Testis (tissue), 3 donors: Measurements from ENCODE around the gene GFI1B. TPM values are rescaled to one million over a fixed set of nuclear protein-coding genes. Genes with fewer than 3 reads are reported as not detected.
"Not testable (repeated sequence)": the region's sequence is repeated elsewhere in the genome, so short reads cannot be mapped to it uniquely, and the experiment has no call there.

Experiments used
- DNase-seq: peaks from one replicate; pipeline ENCODE4 v3.0.0-alpha.2; 2019
- H3K27ac ChIP-seq, 2 donors: fragments of 200-600 bp; sonication (generic); one replicate each; pipeline ENCODE4 v1.5.1; 2019
- H3K27me3 ChIP-seq: fragments of 200-600 bp; sonication (generic); one replicate; pipeline ENCODE4 v1.5.1; 2019
- H3K36me3 ChIP-seq: fragments of 200-600 bp; sonication (generic); one replicate; pipeline ENCODE4 v1.5.1; 2017; ENCODE audit warnings: low read depth; ENCODE audit errors: missing control alignments
- H3K4me1 ChIP-seq: fragments of 200-600 bp; sonication (generic); one replicate; pipeline ENCODE4 v1.5.1; 2019
- H3K4me3 ChIP-seq, 2 donors: fragments of 200-600 bp; sonication (generic); one replicate each; pipeline ENCODE4 v1.5.1; 2017 to 2019
- H3K9me3 ChIP-seq: fragments of 200-600 bp; sonication (generic); one replicate; pipeline ENCODE4 v1.5.1; 2017
- CTCF ChIP-seq, 3 experiments: fragments of 450-650 bp in 2 of 3; fragments of 200-600 bp in 1 of 3; sonication (generic) in 1 of 3; IDR thresholded peaks; one replicate each; pipeline ENCODE4 v1.5.1; 2016 to 2019; ENCODE audit warnings: antibody characterized with exemption in 3 of 3, mild to moderate bottlenecking in 2 of 3, moderate library complexity in 1 of 3
- POLR2A ChIP-seq: fragments of 450-650 bp; IDR thresholded peaks from one replicate; pipeline ENCODE4 v1.6.1; 2017; ENCODE audit warnings: antibody characterized with exemption, mild to moderate bottlenecking, moderate library complexity
- WGBS, 2 donors: methylation state at CpG; one replicate each; pipeline ENCODE4 v1.1.5; 2018; 5-methylcytosine and 5-hydroxymethylcytosine counted together
- intact Hi-C: fragments of 100-400 bp; cut with DNase I; formaldehyde crosslinking; loops from one replicate; pipeline ENCODE4 v1.15.1; 2023; ENCODE audit warnings: low total_unique reads
- microRNA-seq, 2 donors: library from miRNA; unstranded; fragments of <30 nt; microRNA quantifications; one replicate each; pipeline ENCODE4, GENCODE V29; 2016; ENCODE audit warnings: borderline number of aligned reads in 2 of 2, borderline replicate concordance in 1 of 2
- polyA plus RNA-seq: library from polyadenylated mRNA; stranded (reverse); fragments of 350-450 nt; fragmentation: Illumina TruSeq; extraction: RNeasy Lipid Tissue Mini Kit (QIAGEN cat#74804); gene quantifications from one replicate; pipeline ENCODE4 v1.2.3, GENCODE V29; 2014; ENCODE audit warnings: low read depth, low replicate concordance; ENCODE audit not compliant: insufficient read depth
- small RNA-seq, 2 donors: library from RNA; depleted of rRNA; stranded (forward); fragments of <200 nt; gene quantifications; one replicate each; pipeline ENCODE3, GENCODE V24; 2016
- total RNA-seq, 2 donors: library from RNA; depleted of rRNA; stranded (reverse); fragments of >200 nt; gene quantifications; one replicate each; pipeline ENCODE4 v1.2.3, GENCODE V29; 2016

Gene GFI1B
- total and polyA plus RNA-seq, 3 donors from 2014 or later = 4.3 to 12.6 (median 9.7) TPM

- H3K4me3 ChIP-seq = peak overlapping the region in 1 of 2 donors; percentile 97
- H3K36me3 ChIP-seq = no peaks in the 10 kb centered on the region
- no peaks in the 10 kb centered on the region for H3K27me3 ChIP-seq
- 63 to 75% methylated on average over 10 of the region's 10 CpGs for WGBS, 2 donors
- intact Hi-C loops = loop anchor here (10.0 kb wide), 1 partner anchor 113 kb away; no protein-coding TSS in a partner anchor
- peaks cover 21% of the 10 kb centered on the region for H3K4me1 ChIP-seq
- no peak overlapping the region for H3K27ac ChIP-seq
- no peak for DNase-seq
- TF ChIP-seq POLR2A = no peak
- no peak for TF ChIP-seq CTCF (IDR thresholded peaks at IDR 0.05)
- H3K9me3 ChIP-seq = no peaks in the 10 kb centered on the region
These were observed 53.7 kb downstream of the GFI1B start for GRCh38 chr9:133032171-133032570.

- WGBS, 2 donors = 80 to 90% methylated on average over 6 of the region's 6 CpGs
- intact Hi-C loops = loop anchor here (10.0 kb wide), 1 partner anchor 109 kb away; no protein-coding TSS in a partner anchor
- Histone ChIP-seq H3K9me3 (no peaks in the 10 kb centered on the region), H3K4me1 (peaks cover 12% of the 10 kb centered on the region), H3K27me3 (no peaks in the 10 kb centered on the region), H3K36me3 (no peaks in the 10 kb centered on the region), H3K27ac (no peak overlapping the region), H3K4me3 (no peak overlapping the region)
- TF ChIP-seq CTCF (IDR thresholded peaks at IDR 0.05) (no peak), POLR2A (no peak)
- DNase-seq = no peak
These were observed 57.2 kb downstream of the GFI1B start for GRCh38 chr9:133035669-133036068.

GRCh38 chr9:133037775-133038515, 59.5 kb downstream of the GFI1B start:
- Histone ChIP-seq H3K36me3 (no peaks in the 10 kb centered on the region), H3K4me3 (no peak overlapping the region), H3K27ac (no peak overlapping the region), H3K9me3 (no peaks in the 10 kb centered on the region), H3K27me3 (no peaks in the 10 kb centered on the region), H3K4me1 (no peaks in the 10 kb centered on the region)
- no peak for TF ChIP-seq POLR2A
- no peak for TF ChIP-seq CTCF (IDR thresholded peaks at IDR 0.05)
- DNase-seq = no peak
- WGBS, 2 donors = 89 to 94% methylated on average over 25 of the region's 25 CpGs
- intact Hi-C loops = loop anchor here (10.0 kb wide), 1 partner anchor 107 kb away; no protein-coding TSS in a partner anchor

- WGBS, 2 donors = 79 to 82% methylated on average over 12 of the region's 12 CpGs
These were observed 62.5 kb downstream of the GFI1B start for GRCh38 chr9:133040892-133041479.

More at GRCh38 chr9:133040892-133041479, 62.5 kb downstream of the GFI1B start:
- H3K9me3 ChIP-seq, intact Hi-C loops, H3K27ac ChIP-seq, H3K4me1 ChIP-seq, H3K27me3 ChIP-seq, H3K36me3 ChIP-seq, H3K4me3 ChIP-seq: not testable (repeated sequence)
- peak; percentile 88 for DNase-seq
- TF ChIP-seq CTCF (IDR thresholded peaks at IDR 0.05) = peak; percentile 30 to 69 (median 58)

Small RNA genes within 50 kb of the gene (microRNA-seq; reads per million reads assigned to microRNA genes)
- 0.70 to 2.1 reads per million in 2 donors for gene MIR548AW

Small RNA genes within 50 kb of the gene (small RNA-seq; reads per million reads assigned to genes)
- gene AL593851.1 = 0 reads per million in 2 donors
- gene MIR548AW = 0 to 0.27 reads per million in 2 donors
- gene RNU7-21P = 0 reads per million in 2 donors

Other genes with a start within 250 kb of the GFI1B start
- gene AK8, start 100.4 kb upstream of the GFI1B start, total RNA-seq = 10 to 100 TPM; 15.0 to 15.1 TPM
- gene AK8, start 100.4 kb upstream of the GFI1B start, polyA plus RNA-seq = 54.8 TPM
- 100 to 1,000 TPM in 1 of 2 donors, 10 to 100 TPM in 1; 61.2 to 115 TPM for gene SPACA9, start 99.8 kb upstream of the GFI1B start, total RNA-seq
- 179 TPM for gene SPACA9, start 99.8 kb upstream of the GFI1B start, polyA plus RNA-seq
- 100 to 1,000 TPM; 100 to 108 TPM for gene TSC1, start 34.1 kb upstream of the GFI1B start, total RNA-seq
- 78.4 TPM for gene TSC1, start 34.1 kb upstream of the GFI1B start, polyA plus RNA-seq
- gene GTF3C5, start 52.3 kb downstream of the GFI1B start, total RNA-seq = 100 to 1,000 TPM; 109 to 117 TPM
- 66.9 TPM for gene GTF3C5, start 52.3 kb downstream of the GFI1B start, polyA plus RNA-seq
- gene CEL, start 83.3 kb downstream of the GFI1B start, total RNA-seq = 1 to 10 TPM; 2.4 to 2.6 TPM
- gene CEL, start 83.3 kb downstream of the GFI1B start, polyA plus RNA-seq = 2.1 TPM
- 10 to 100 TPM; 32.5 to 42.4 TPM for gene RALGDS, start 142.5 kb downstream of the GFI1B start, total RNA-seq
- 23.0 TPM for gene RALGDS, start 142.5 kb downstream of the GFI1B start, polyA plus RNA-seq
- 10 to 100 TPM in 1 of 2 donors, 1 to 10 TPM in 1; 5.6 to 11.2 TPM for gene GBGT1, start 185.2 kb downstream of the GFI1B start, total RNA-seq
- gene GBGT1, start 185.2 kb downstream of the GFI1B start, polyA plus RNA-seq = 4.0 TPM
- gene OBP2B, start 230.6 kb downstream of the GFI1B start, total RNA-seq = 10 to 100 TPM; 34.0 to 53.0 TPM
- gene OBP2B, start 230.6 kb downstream of the GFI1B start, polyA plus RNA-seq = 35.1 TPM